Activated CD8-positive, alpha-beta memory T cell treated with anti-CD3 and anti-CD28 coated beads, Interleukin-2, amount 10 ng/mL, durations not matched to agents 7 days and 5 days (primary cell): ENCODE data around the gene MAML3. TPM values are rescaled to one million over a fixed set of nuclear protein-coding genes. Genes with fewer than 3 reads are reported as not detected.

Experiments
- ATAC-seq: fragments of 150-1000 bp; cut with Tn5 transposase; one replicate; pipeline ENCODE4 v1.10.0; 2021; ENCODE audit warnings: moderate library complexity
- CTCF ChIA-PET: fragments of 350-600 bp; sonication (Branson Sonifier 250); formaldehyde crosslinking; loops from one replicate; lab custom pipeline; 2021; ENCODE audit warnings: antibody characterized with exemption; lab: Charles Lee
- DNase-seq: peaks from one replicate; pipeline ENCODE4 v3.0.0-alpha.2; 2020
- H3K27ac Mint-ChIP-seq: one replicate; pipeline ENCODE4 v1.8.0; 2021; ENCODE audit warnings: mild to moderate bottlenecking, mixed read lengths
- H3K27me3 Mint-ChIP-seq: one replicate; pipeline ENCODE4 v1.8.0; 2021; ENCODE audit warnings: mixed read lengths
- H3K36me3 Mint-ChIP-seq: one replicate; pipeline ENCODE4 v1.8.0; 2021; ENCODE audit warnings: mild to moderate bottlenecking, mixed read lengths
- H3K4me1 Mint-ChIP-seq: one replicate; pipeline ENCODE4 v1.8.0; 2021; ENCODE audit warnings: mixed read lengths
- H3K4me3 Mint-ChIP-seq: one replicate; pipeline ENCODE4 v1.8.0; 2021; ENCODE audit warnings: mild to moderate bottlenecking, moderate library complexity, mixed read lengths
- H3K9me3 Mint-ChIP-seq: one replicate; pipeline ENCODE4 v1.8.0; 2022; ENCODE audit warnings: low read depth, mixed read lengths
- total RNA-seq, 2 experiments: library from RNA; stranded (reverse); gene quantifications; one replicate each; pipeline ENCODE4 v1.2.3, GENCODE V29; 2021

Gene MAML3
- total RNA-seq, 2 experiments from 2014 or later: 1.8 to 4.3 TPM

DNA sequence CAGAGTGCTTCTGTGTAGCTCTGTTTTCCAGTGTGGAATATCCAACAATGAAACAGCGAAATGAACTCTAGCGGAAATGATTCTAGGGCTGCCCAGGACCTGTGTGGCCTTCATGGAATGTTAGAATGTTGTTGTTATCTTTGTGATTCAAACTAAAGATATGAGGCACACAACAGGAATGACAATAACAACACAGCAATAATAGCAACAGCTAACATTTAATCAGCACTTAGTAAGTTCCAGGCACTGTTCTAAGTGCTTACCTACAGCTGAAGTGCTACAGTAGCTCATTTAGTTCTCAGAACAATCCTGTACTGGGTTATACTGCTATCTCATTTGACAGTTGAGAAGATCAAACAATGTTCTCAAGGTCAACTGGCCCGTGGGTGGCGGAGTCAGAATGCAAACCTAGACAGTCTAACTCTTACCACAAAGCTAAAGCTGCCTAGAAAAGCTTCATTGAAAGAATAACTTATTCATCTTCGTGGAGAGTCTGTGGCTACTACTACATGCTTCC, 63.7 kb downstream of the MAML3 start:
- H3K27ac Mint-ChIP-seq: no peak overlapping the region
- DNase-seq: no peak
- ATAC-seq: no peak

DNA sequence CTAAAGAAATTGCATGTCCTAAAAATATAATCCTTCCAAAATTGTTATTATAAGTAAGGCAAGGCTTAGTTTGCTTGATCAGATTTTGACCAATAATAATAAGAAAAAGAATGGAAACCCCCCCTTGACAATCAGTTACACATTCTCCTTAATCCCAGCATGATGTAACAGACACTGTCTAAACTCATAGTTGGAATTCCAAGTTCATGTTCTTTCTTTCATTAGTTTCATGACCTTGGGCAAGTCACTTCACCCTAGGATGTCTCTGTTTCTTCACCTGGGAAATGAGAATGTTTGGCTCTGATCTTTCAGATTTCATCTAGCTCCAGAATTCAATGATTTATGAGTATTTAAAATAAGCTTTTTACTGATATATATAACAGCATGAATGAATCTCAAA, 64.8 kb downstream of the MAML3 start:
- DNase-seq (no peak), ATAC-seq (no peak)
- Mint-ChIP-seq H3K27ac (no peak overlapping the region), H3K27me3 (no peaks in the 10 kb centered on the region), H3K9me3 (no peaks in the 10 kb centered on the region), H3K4me1 (peaks cover 36% of the 10 kb centered on the region), H3K36me3 (peaks cover 1% of the 10 kb centered on the region), H3K4me3 (no peak overlapping the region)
- CTCF ChIA-PET: interaction anchor here (1.4 to 1.6 kb wide), 2 partner anchors 18 to 164 kb away, joined by 3 to 5 read pairs; no protein-coding TSS in a partner anchor

More for the DNA sequence above, 63.7 kb downstream of the MAML3 start:
- peaks cover 45% of the 10 kb centered on the region for H3K4me1 Mint-ChIP-seq
- H3K4me3 Mint-ChIP-seq: no peak overlapping the region
- peaks cover 1% of the 10 kb centered on the region for H3K36me3 Mint-ChIP-seq
- CTCF ChIA-PET: interaction anchor here (1.0 kb wide), 1 partner anchor 163 kb away, joined by 3 read pairs; no protein-coding TSS in a partner anchor
- H3K9me3 Mint-ChIP-seq: no peaks in the 10 kb centered on the region
- no peaks in the 10 kb centered on the region for H3K27me3 Mint-ChIP-seq

DNA sequence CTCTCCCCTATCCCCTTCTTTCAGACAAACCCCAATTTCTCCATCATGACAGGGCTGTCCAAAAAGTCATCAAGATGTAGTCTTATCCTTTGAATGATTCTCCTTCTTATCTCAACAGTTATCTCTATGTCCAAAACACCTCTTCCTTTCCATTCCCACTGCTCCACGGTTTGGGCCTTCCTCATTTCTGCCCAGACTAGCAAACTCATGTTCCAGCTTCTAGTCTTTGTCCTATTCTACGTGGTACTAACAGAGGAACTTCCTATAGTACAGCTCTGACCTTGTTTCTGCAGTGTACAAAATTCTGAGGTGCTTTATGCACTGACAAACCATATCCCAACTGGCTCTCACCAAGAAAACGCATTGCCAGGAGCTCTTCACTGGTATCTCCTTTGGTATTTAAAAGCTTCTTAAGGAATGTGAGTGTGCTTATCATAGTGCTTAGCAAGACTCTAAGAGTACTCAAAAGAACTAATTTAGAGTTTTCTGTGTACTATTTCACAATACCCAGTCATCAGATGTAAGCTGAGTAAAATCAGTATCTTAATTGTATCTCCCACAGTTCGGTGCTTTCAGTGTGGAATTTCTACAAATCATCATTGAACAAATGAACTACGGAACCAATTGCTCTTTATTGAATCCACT, 65.5 kb downstream of the MAML3 start:
- no peak for ATAC-seq
- H3K4me1 Mint-ChIP-seq: peaks cover 28% of the 10 kb centered on the region
- H3K27ac Mint-ChIP-seq: no peak overlapping the region
- no peak overlapping the region for H3K4me3 Mint-ChIP-seq
- no peak for DNase-seq
- H3K9me3 Mint-ChIP-seq: no peaks in the 10 kb centered on the region
- CTCF ChIA-PET: interaction anchor here (0.9 to 1.6 kb wide), 3 partner anchors 8 to 165 kb away, joined by 3 to 5 read pairs (median 3); no protein-coding TSS in a partner anchor
- no peaks in the 10 kb centered on the region for H3K27me3 Mint-ChIP-seq
- H3K36me3 Mint-ChIP-seq: peaks cover 1% of the 10 kb centered on the region

- H3K27ac Mint-ChIP-seq: no peak overlapping the region
- no peaks in the 10 kb centered on the region for H3K27me3 Mint-ChIP-seq
- H3K4me1 Mint-ChIP-seq: peaks cover 20% of the 10 kb centered on the region
- CTCF ChIA-PET: interaction anchor here (1.5 to 2.4 kb wide), 3 partner anchors 9 to 15 kb away, joined by 3 to 12 read pairs (median 4); no protein-coding TSS in a partner anchor
- no peak overlapping the region for H3K4me3 Mint-ChIP-seq
- no peaks in the 10 kb centered on the region for H3K9me3 Mint-ChIP-seq
- ATAC-seq: no peak
- H3K36me3 Mint-ChIP-seq: peaks cover 1% of the 10 kb centered on the region
- DNase-seq: no peak
Measured at GRCh38 chr4:140085881-140086280, 68.1 kb downstream of the MAML3 start.

DNA sequence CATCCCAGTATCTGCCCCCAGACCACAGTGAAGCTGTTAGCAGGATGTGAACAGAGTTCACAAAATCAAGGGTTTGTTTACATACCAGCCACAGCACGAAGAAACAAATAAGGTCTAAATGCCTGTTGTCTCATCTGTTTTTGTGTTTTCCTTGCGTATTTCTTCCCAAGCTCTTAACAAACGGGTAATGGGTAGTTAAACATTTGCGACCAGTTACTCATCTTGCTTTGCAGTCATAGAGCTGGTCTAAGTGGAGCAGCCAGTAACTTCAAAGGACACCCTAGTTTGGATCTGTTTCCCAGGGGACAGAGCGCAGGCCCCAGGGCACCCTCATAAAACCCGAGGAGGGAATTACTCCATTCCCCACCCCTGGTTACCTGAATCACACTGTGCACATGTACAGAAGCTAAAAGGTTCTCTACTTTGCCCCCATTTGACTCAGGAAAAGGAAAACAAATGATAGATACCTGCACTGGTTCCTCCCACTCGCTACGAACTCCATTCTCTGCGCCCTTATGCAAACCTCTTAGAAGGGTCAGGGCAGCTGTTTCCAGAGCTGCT, 68.8 kb downstream of the MAML3 start:
- H3K4me1 Mint-ChIP-seq: peaks cover 20% of the 10 kb centered on the region
- peaks cover 2% of the 10 kb centered on the region for H3K36me3 Mint-ChIP-seq
- CTCF ChIA-PET: interaction anchor here (1.5 to 2.4 kb wide), 2 partner anchors 10 to 11 kb away, joined by 4 to 12 read pairs; no protein-coding TSS in a partner anchor
- H3K4me3 Mint-ChIP-seq: no peak overlapping the region
- DNase-seq (no peak), ATAC-seq (no peak)
- no peaks in the 10 kb centered on the region for H3K9me3 Mint-ChIP-seq
- H3K27me3 Mint-ChIP-seq: no peaks in the 10 kb centered on the region
- H3K27ac Mint-ChIP-seq: no peak overlapping the region

GRCh38 chr4:140084385-140084784, 69.6 kb downstream of the MAML3 start:
- Mint-ChIP-seq H3K27me3 (peaks cover 3% of the 10 kb centered on the region), H3K4me1 (peaks cover 22% of the 10 kb centered on the region), H3K9me3 (no peaks in the 10 kb centered on the region), H3K27ac (no peak overlapping the region), H3K4me3 (no peak overlapping the region), H3K36me3 (peaks cover 4% of the 10 kb centered on the region)
- DNase-seq: no peak
- CTCF ChIA-PET: interaction anchor here (1.5 kb wide), 1 partner anchor 10 kb away, joined by 4 read pairs; no protein-coding TSS in a partner anchor
- ATAC-seq: no peak

DNA sequence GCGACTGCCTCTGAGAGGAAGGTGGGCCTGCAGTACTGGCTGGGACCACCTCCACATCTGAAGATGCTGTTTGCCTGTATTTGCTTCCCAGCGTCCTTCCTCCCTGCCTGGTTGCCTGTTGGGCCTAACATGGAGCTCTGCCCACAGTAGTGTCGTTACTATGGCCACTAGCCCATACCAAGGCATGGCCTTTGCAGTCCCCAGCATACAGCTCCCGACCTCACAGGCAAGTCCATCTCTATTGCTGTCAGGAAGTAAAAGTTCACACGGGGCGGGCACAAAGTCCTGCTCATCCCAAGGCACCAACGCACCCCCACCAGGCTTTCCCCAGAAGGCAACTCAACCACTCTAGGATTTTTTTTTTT, 71.6 kb downstream of the MAML3 start:
- CTCF ChIA-PET: interaction anchor here (1.4 to 3.3 kb wide), 4 partner anchors 11 to 171 kb away, joined by 4 to 12 read pairs (median 4); no protein-coding TSS in a partner anchor
- Mint-ChIP-seq H3K4me3 (no peak overlapping the region), H3K27ac (no peak overlapping the region), H3K4me1 (peaks cover 25% of the 10 kb centered on the region), H3K27me3 (peaks cover 9% of the 10 kb centered on the region), H3K9me3 (no peaks in the 10 kb centered on the region), H3K36me3 (peaks cover 4% of the 10 kb centered on the region)
- DNase-seq: no peak
- no peak for ATAC-seq

DNA sequence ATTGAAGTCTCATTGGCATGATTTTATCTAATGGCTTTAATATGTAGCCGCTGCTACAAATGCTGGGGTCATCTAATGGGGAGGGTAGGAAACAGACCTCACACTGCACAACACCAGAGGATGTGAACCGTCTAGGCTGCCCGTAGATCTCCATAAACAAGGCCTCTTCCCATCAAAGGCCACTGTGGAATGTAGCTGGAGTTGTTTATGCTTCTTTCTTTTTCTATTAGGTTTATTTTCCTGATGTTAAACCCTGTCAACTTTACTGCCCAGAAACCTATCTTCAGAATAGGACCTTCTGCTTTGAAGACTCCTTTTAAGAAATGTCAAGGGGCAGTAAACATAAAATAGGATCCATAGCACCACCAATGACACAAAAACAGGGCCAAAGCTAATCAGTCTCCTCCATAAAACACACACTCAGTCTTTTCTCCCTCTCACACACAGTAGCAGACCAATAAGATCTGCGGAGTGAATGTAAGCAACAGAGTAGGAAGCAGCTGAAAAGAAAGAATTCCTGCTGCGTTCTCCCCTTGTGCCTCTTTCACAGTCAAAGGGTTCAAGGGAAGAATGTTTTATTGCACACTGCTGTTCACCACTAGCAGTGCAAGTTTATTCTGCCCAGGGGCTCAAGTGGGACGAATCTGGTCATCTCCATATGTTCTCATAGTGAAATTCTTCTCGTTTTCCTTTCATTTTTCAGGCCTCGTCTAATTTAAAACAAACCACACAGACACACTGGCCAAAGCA, 72.2 kb downstream of the MAML3 start:
- DNase-seq (no peak), ATAC-seq (no peak)
- H3K27me3 Mint-ChIP-seq: peaks cover 12% of the 10 kb centered on the region
- CTCF ChIA-PET: interaction anchor here (1.1 to 3.3 kb wide), 5 partner anchors 11 to 172 kb away, joined by 3 to 12 read pairs (median 4); no protein-coding TSS in a partner anchor
- H3K27ac Mint-ChIP-seq: no peak overlapping the region
- H3K9me3 Mint-ChIP-seq: no peaks in the 10 kb centered on the region
- H3K36me3 Mint-ChIP-seq: peaks cover 5% of the 10 kb centered on the region
- H3K4me1 Mint-ChIP-seq: peaks cover 30% of the 10 kb centered on the region
- no peak overlapping the region for H3K4me3 Mint-ChIP-seq

- Mint-ChIP-seq H3K4me3 (no peak overlapping the region), H3K9me3 (no peaks in the 10 kb centered on the region), H3K27ac (no peak overlapping the region), H3K4me1 (peaks cover 38% of the 10 kb centered on the region), H3K36me3 (peaks cover 5% of the 10 kb centered on the region), H3K27me3 (peaks cover 12% of the 10 kb centered on the region)
- peak; percentile 72 for ATAC-seq
- DNase-seq: no peak
- CTCF ChIA-PET: interaction anchor here (0.5 to 3.3 kb wide), 5 partner anchors 10 to 341 kb away, joined by 3 to 12 read pairs (median 3); no protein-coding TSS in a partner anchor
Measured at GRCh38 chr4:140080883-140081282, 73.1 kb downstream of the MAML3 start.

DNA sequence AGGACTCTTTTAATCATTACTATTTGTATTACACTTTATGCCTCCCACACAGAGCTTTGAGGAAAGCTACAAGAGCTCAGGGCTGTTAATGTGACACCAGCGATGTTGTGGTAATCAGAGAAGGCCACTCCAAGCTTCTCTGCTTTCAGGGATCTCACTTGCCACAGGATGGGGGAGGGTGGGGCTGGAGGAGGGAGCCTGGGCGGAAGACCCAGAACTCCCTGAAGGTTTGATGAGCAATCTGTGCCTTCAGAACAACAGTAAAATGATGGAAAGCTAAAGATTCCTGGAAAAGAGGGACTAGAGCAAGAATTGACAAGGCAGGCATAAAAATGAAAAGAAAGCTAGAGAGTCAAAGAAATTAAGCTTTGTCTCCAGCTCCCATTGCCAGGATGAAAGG, 75.6 kb downstream of the MAML3 start:
- DNase-seq (no peak), ATAC-seq (no peak)
- Mint-ChIP-seq H3K36me3 (peaks cover 8% of the 10 kb centered on the region), H3K27ac (no peak overlapping the region), H3K9me3 (no peaks in the 10 kb centered on the region), H3K4me3 (no peak overlapping the region), H3K4me1 (peaks cover 48% of the 10 kb centered on the region), H3K27me3 (peaks cover 28% of the 10 kb centered on the region)
- CTCF ChIA-PET: interaction anchor here (0.8 to 1.6 kb wide), 3 partner anchors 13 to 174 kb away, joined by 3 to 4 read pairs (median 3); no protein-coding TSS in a partner anchor

DNA sequence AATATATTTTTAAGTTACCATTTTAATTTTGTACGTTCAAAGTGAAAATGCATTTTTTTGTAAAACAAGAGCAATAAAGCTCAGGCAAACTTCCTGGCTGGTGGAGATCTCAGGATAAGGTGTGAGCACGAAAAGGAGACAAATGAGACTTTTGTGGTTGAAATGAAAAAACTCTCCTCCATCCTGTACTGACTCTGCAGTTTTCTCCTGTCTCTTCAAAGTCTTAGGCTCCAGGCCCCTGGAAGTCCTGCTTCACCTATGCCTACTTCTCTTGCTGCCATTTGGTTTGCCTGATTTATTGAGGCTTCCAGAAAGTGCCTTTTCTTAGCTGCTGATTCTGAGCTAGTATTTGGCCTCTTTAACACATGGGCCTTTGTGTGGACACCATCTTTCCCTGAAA, 77.7 kb downstream of the MAML3 start:
- no peak for DNase-seq
- H3K27me3 Mint-ChIP-seq: peaks cover 37% of the 10 kb centered on the region
- H3K9me3 Mint-ChIP-seq: no peaks in the 10 kb centered on the region
- peaks cover 58% of the 10 kb centered on the region for H3K4me1 Mint-ChIP-seq
- H3K4me3 Mint-ChIP-seq: no peak overlapping the region
- ATAC-seq: peak; percentile 40
- peak overlapping the region; percentile 39 for H3K27ac Mint-ChIP-seq
- H3K36me3 Mint-ChIP-seq: peaks cover 13% of the 10 kb centered on the region
- CTCF ChIA-PET: interaction anchor here (1.2 kb wide), 1 partner anchor 14 kb away, joined by 3 read pairs; no protein-coding TSS in a partner anchor

GRCh38 chr4:140071806-140072205, 82.2 kb downstream of the MAML3 start:
- H3K4me3 Mint-ChIP-seq: peak overlapping the region; percentile 61
- peak; percentile 79 for ATAC-seq
- H3K36me3 Mint-ChIP-seq: peaks cover 11% of the 10 kb centered on the region

More at GRCh38 chr4:140071806-140072205, 82.2 kb downstream of the MAML3 start:
- DNase-seq: peak; percentile 90
- H3K4me1 Mint-ChIP-seq: peaks cover 51% of the 10 kb centered on the region
- CTCF ChIA-PET: interaction anchor here (1.8 to 2.6 kb wide), 3 partner anchors 9 to 81 kb away, joined by 5 to 12 read pairs (median 6); no protein-coding TSS in a partner anchor
- H3K27me3 Mint-ChIP-seq: peaks cover 41% of the 10 kb centered on the region
- H3K9me3 Mint-ChIP-seq: no peaks in the 10 kb centered on the region
- H3K27ac Mint-ChIP-seq: peak overlapping the region; percentile 86
